GM21447 (cell line): ENCODE measurements around the gene GIGYF2.
"Not testable (repeated sequence)": the region's sequence is repeated elsewhere in the genome, so short reads cannot be mapped to it uniquely, and the experiment has no call there.

Experiments
- ATAC-seq: cut with Tn5 transposase; IDR thresholded peaks from one replicate; pipeline ENCODE4 v1.9.1; 2021; ENCODE audit not compliant: unreplicated experiment

Gene GIGYF2

GRCh38 chr2:232800166-232800565 is 103.0 kb downstream of the GIGYF2 start:
- ATAC-seq, result no peak

- no peak for ATAC-seq
These were observed 105.0 kb downstream of the GIGYF2 start for GRCh38 chr2:232802091-232802490.

GRCh38 chr2:232809349-232810124 is 112.4 kb downstream of the GIGYF2 start:
- no peak for ATAC-seq

- no peak for ATAC-seq
These were observed 113.3 kb downstream of the GIGYF2 start for GRCh38 chr2:232810444-232810843.

GRCh38 chr2:232815569-232815968 is 118.4 kb downstream of the GIGYF2 start:
- ATAC-seq, result no peak

- no peak for ATAC-seq
These were observed 119.5 kb downstream of the GIGYF2 start for GRCh38 chr2:232816657-232817056.

GRCh38 chr2:232817756-232818155 is 120.6 kb downstream of the GIGYF2 start:
- no peak for ATAC-seq

- ATAC-seq, result no peak
These were observed 132.9 kb downstream of the GIGYF2 start for GRCh38 chr2:232829988-232830387.

GRCh38 chr2:232831496-232831895 is 134.4 kb downstream of the GIGYF2 start:
- no peak for ATAC-seq

GRCh38 chr2:232833830-232834229 is 136.7 kb downstream of the GIGYF2 start:
- no peak for ATAC-seq

GRCh38 chr2:232835687-232836208 is 138.6 kb downstream of the GIGYF2 start:
- no peak for ATAC-seq

- no peak for ATAC-seq
These were observed 139.8 kb downstream of the GIGYF2 start for GRCh38 chr2:232836934-232837333.

GRCh38 chr2:232838406-232838874 is 141.3 kb downstream of the GIGYF2 start:
- ATAC-seq, result peak; percentile 80

- no peak for ATAC-seq
These were observed 142.4 kb downstream of the GIGYF2 start for GRCh38 chr2:232839411-232840079.

- no peak for ATAC-seq
These were observed 145.6 kb downstream of the GIGYF2 start for GRCh38 chr2:232842689-232843088.

GRCh38 chr2:232843834-232844233 is 146.7 kb downstream of the GIGYF2 start:
- ATAC-seq, result no peak

- no peak for ATAC-seq
These were observed 148.9 kb downstream of the GIGYF2 start for GRCh38 chr2:232846055-232846454.

GRCh38 chr2:232850039-232850438 is 152.9 kb downstream of the GIGYF2 start:
- ATAC-seq, result no peak

GRCh38 chr2:232852081-232852480 is 154.9 kb downstream of the GIGYF2 start:
- ATAC-seq, result not testable (repeated sequence)

GRCh38 chr2:232852676-232853075 is 155.5 kb downstream of the GIGYF2 start:
- no peak for ATAC-seq

GRCh38 chr2:232854082-232854481 is 157.0 kb downstream of the GIGYF2 start:
- no peak for ATAC-seq

- no peak for ATAC-seq
These were observed 160.0 kb downstream of the GIGYF2 start for GRCh38 chr2:232857158-232857563.
